NCI-H2107 (cell line): ENCODE results near the gene ACOXL.

Experiments used
- DNase-seq: peaks from one replicate; lab custom pipeline; 2025; lab: John Stamatoyannopoulos, UW

The ACOXL gene

GRCh38 chr2:110794390-110794789, 62.0 kb downstream of the ACOXL start:
- DNase-seq = no peak

GRCh38 chr2:110794951-110795350, 62.6 kb downstream of the ACOXL start:
- no peak for DNase-seq

GRCh38 chr2:110796716-110797301, 64.4 kb downstream of the ACOXL start:
- DNase-seq = no peak

GRCh38 chr2:110799376-110799775, 67.0 kb downstream of the ACOXL start:
- no peak for DNase-seq

GRCh38 chr2:110800611-110801402, 68.4 kb downstream of the ACOXL start:
- no peak for DNase-seq

- DNase-seq = no peak
Measured at GRCh38 chr2:110802208-110802932, 70.0 kb downstream of the ACOXL start.

GRCh38 chr2:110804433-110804832, 72.1 kb downstream of the ACOXL start:
- DNase-seq = no peak

- no peak for DNase-seq
Measured at GRCh38 chr2:110804915-110805314, 72.5 kb downstream of the ACOXL start.

- no peak for DNase-seq
Measured at GRCh38 chr2:110805894-110806452, 73.6 kb downstream of the ACOXL start.

GRCh38 chr2:110807522-110807921, 75.1 kb downstream of the ACOXL start:
- DNase-seq = no peak

- DNase-seq = no peak
Measured at GRCh38 chr2:110810404-110810803, 78.0 kb downstream of the ACOXL start.

- no peak for DNase-seq
Measured at GRCh38 chr2:110812726-110813645, 80.6 kb downstream of the ACOXL start.

- no peak for DNase-seq
Measured at GRCh38 chr2:110813896-110814295, 81.5 kb downstream of the ACOXL start.

GRCh38 chr2:110815938-110816337, 83.6 kb downstream of the ACOXL start:
- DNase-seq = no peak

GRCh38 chr2:110816404-110817365, 84.3 kb downstream of the ACOXL start:
- no peak for DNase-seq

GRCh38 chr2:110818767-110819481, 86.6 kb downstream of the ACOXL start:
- DNase-seq = no peak

- DNase-seq = no peak
Measured at GRCh38 chr2:110819711-110820110, 87.3 kb downstream of the ACOXL start.

GRCh38 chr2:110820128-110820527, 87.8 kb downstream of the ACOXL start:
- DNase-seq = no peak

- no peak for DNase-seq
Measured at GRCh38 chr2:110823165-110823564, 90.8 kb downstream of the ACOXL start.

GRCh38 chr2:110827511-110827910, 95.1 kb downstream of the ACOXL start:
- no peak for DNase-seq
